HepG2 (cell line): Measurements from ENCODE around the gene DNAJB2. TPM values are rescaled to one million over a fixed set of nuclear protein-coding genes. Genes with fewer than 3 reads are reported as not detected.

Experiments used
- HMG20B ChIP-seq: conservative IDR thresholded peaks from 2 replicates; pipeline ENCODE4 v1.6.1; 2016; ENCODE audit warnings: missing genetic modification reagents, missing compliant biosample characterization
- NCOA1 ChIP-seq: sonication (generic); formaldehyde crosslinking; IDR thresholded peaks from 2 replicates; pipeline ENCODE4 v1.9.0; 2021; ENCODE audit warnings: missing genetic modification reagents
- NR2C2 ChIP-seq: sonication (generic); formaldehyde crosslinking; IDR thresholded peaks from 2 replicates; pipeline ENCODE4 v1.4.0; 2020; ENCODE audit warnings: missing genetic modification reagents, mild to moderate bottlenecking, moderate library complexity, borderline replicate concordance
- PHF20 ChIP-seq: sonication (generic); formaldehyde crosslinking; IDR thresholded peaks from 2 replicates; pipeline ENCODE4 v1.5.0; 2020; ENCODE audit warnings: mild to moderate bottlenecking, missing genetic modification reagents
- RBM22 ChIP-seq: fragments of 200-400 bp; formaldehyde crosslinking; optimal IDR thresholded peaks from 2 replicates; pipeline ENCODE3; 2017; ENCODE audit warnings: mild to moderate bottlenecking, low read length, moderate library complexity
- SOX5 ChIP-seq: IDR thresholded peaks from 2 replicates; pipeline ENCODE4 v1.6.1; 2016; ENCODE audit warnings: borderline replicate concordance
- SP2 ChIP-seq: sonication (generic); formaldehyde crosslinking; IDR thresholded peaks from 2 replicates; pipeline ENCODE4 v1.5.1; 2020; ENCODE audit warnings: mild to moderate bottlenecking, missing genetic modification reagents
- STAG1 ChIP-seq: sonication (generic); formaldehyde crosslinking; IDR thresholded peaks from 2 replicates; pipeline ENCODE4 v1.4.0; 2020; ENCODE audit warnings: missing genetic modification reagents
- TEAD3 ChIP-seq: optimal IDR thresholded peaks from 2 replicates; pipeline ENCODE3; 2016; ENCODE audit warnings: borderline replicate concordance
- ZNF431 ChIP-seq: sonication (generic); formaldehyde crosslinking; IDR thresholded peaks from 2 replicates; pipeline ENCODE4 v1.9.0; 2022; ENCODE audit warnings: missing genetic modification reagents, low read depth, mild to moderate bottlenecking, borderline replicate concordance
- ZNF552 ChIP-seq: sonication (generic); formaldehyde crosslinking; IDR thresholded peaks from 2 replicates; pipeline ENCODE4 v1.9.0; 2022; ENCODE audit warnings: missing genetic modification reagents, mild to moderate bottlenecking, borderline replicate concordance
- ZNF577 ChIP-seq: sonication (generic); formaldehyde crosslinking; IDR thresholded peaks from 2 replicates; pipeline ENCODE4 v1.4.0; 2020; ENCODE audit warnings: mild to moderate bottlenecking, low read depth, missing genetic modification reagents, borderline replicate concordance
- ZNF747 ChIP-seq: sonication (generic); formaldehyde crosslinking; IDR thresholded peaks from 2 replicates; pipeline ENCODE4 v1.8.1; 2023; ENCODE audit warnings: missing genetic modification reagents, mild to moderate bottlenecking, borderline replicate concordance
- polyA plus RNA-seq, 8 experiments: library from polyadenylated mRNA; depleted of rRNA in 3 of 8; stranded (reverse) in 7 of 8; unstranded in 1 of 8; fragments of >200 nt; fragmentation: Illumina TruSeq in 4 of 8; extraction: Trizol in 4 of 8; gene quantifications; 2 replicates each; pipeline versions ENCODE4 v1.2.1 to v1.2.3, GENCODE V29; 2011 to 2016; ENCODE audit warnings: low read depth in 4 of 8, missing spikeins in 1 of 8, mixed read lengths in 1 of 8; ENCODE audit not compliant: insufficient read depth in 1 of 8
- total RNA-seq, 5 experiments: library from RNA; depleted of rRNA; stranded (reverse); fragments of >200 nt; fragmentation: Illumina TruSeq; extraction: Trizol; gene quantifications; 2 replicates each; pipeline ENCODE4 v1.2.3, GENCODE V29; 2016; ENCODE audit warnings: low read depth in 1 of 5
- TF ChIP-seq, protein P1 (sequence below): IDR thresholded peaks from 2 replicates; pipeline ENCODE4 v1.6.1; 2016; ENCODE audit warnings: missing compliant biosample characterization, missing genetic modification reagents, borderline replicate concordance
- TF ChIP-seq, protein P2 (sequence below): sonication (generic); formaldehyde crosslinking; IDR thresholded peaks from 2 replicates; pipeline ENCODE4 v1.8.0; 2022; ENCODE audit warnings: missing genetic modification reagents, low read depth, mild to moderate bottlenecking, borderline replicate concordance
- TF ChIP-seq, protein P3 (sequence below): sonication (generic); formaldehyde crosslinking; IDR thresholded peaks from 2 replicates; pipeline ENCODE4 v1.5.0; 2020; ENCODE audit warnings: mild to moderate bottlenecking, missing genetic modification reagents
- TF ChIP-seq, protein P4 (sequence below): sonication (generic); formaldehyde crosslinking; IDR thresholded peaks from 2 replicates; pipeline ENCODE4 v1.4.0; 2020; ENCODE audit warnings: mild to moderate bottlenecking, missing genetic modification reagents

The DNAJB2 gene
- total and polyA plus RNA-seq, 2 of the 13 experiments (the other 11 are each of a cell fraction or from before 2014, with no cell fraction given): 21.3 to 31.1 TPM

DNA sequence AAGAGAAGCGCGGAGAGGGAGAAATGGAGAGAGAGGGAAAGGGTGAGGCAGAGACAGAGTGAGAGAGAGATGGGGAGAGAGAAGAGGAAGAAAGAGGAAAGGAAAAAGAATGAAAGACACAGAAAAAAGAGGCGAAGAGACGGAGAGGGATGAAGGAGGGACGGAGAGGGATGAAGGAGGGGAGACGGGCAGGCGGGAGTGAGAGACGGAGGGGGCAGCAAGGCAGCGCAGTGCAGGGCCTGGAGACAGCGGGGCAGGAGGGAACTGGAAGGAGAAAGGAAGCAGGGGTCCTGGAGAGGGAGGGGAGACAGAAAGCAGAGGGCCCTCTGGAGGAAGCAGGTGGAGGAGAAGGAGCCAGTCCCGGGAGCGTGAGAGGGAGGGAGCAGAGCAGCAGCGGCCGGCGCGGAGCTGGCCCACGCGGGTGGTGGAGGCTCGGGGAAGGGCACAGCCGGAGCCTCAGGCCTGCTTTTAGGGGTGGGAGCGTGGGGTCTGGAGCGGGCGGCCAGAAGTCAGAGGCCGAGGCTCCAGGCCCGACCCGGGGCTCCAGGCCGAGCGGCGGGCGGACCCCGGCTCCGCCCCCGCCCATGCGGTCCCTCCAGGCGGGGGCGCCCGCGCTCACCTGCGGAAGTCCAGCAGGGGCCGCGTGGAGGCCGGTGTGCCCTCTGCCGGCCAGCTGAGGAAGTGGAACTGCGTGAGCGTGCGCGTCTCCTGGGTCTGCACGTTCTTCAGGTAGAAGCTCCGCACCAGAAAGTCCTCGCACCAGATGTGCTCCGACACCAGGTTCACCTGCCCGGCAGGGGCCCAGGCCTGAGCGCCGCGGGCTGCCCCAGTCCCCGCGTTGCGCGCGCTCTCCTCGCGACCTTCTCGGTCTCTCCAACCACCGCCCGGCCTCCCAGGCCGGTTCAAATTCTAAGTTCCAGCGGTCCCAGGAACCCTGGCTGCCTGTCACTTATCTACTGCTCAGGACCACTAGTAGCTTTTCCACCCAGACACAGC is 15.5 kb downstream of the DNAJB2 start (continued):
- TF ChIP-seq, protein P1, sequence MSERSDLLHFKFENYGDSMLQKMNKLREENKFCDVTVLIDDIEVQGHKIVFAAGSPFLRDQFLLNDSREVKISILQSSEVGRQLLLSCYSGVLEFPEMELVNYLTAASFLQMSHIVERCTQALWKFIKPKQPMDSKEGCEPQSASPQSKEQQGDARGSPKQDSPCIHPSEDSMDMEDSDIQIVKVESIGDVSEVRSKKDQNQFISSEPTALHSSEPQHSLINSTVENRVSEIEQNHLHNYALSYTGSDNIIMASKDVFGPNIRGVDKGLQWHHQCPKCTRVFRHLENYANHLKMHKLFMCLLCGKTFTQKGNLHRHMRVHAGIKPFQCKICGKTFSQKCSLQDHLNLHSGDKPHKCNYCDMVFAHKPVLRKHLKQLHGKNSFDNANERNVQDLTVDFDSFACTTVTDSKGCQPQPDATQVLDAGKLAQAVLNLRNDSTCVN (CRISPR knock-in tag): peak; percentile 63; the same call in 1 of the 2 replicates
- TF ChIP-seq TEAD3 (CRISPR knock-in tag) (peak; percentile 75), ZNF552 (CRISPR knock-in tag) (peak; percentile 54; the same call in 1 of the 2 replicates), NCOA1 (CRISPR knock-in tag) (peak; percentile 46; the same call in 1 of the 2 replicates), RBM22 (no peak), ZNF577 (CRISPR knock-in tag) (no peak), NR2C2 (CRISPR knock-in tag) (no peak), PHF20 (peak; percentile 63; the same call in 1 of the 2 replicates), SOX5 (CRISPR knock-in tag) (peak; percentile 61; the same call in 1 of the 2 replicates), ZNF747 (CRISPR knock-in tag) (peak; percentile 91), SP2 (no peak), ZNF431 (CRISPR knock-in tag) (0 out of 2 replicates have a peak, but pooled peaks have one; percentile 43), HMG20B (CRISPR knock-in tag) (peak; percentile 32; the same call in 1 of the 2 replicates), STAG1 (peak; percentile 84)
- TF ChIP-seq, protein P2, sequence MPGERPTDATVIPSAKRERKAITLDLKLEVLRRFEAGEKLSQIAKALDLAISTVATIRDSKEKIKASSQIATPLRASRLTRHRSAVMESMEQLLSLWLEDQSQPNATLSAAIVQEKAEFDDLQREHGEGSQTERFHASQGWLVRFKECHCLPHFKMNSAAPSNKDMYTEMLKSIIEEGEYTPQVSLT (CRISPR knock-in tag): peak; percentile 19; the same call in 1 of the 2 replicates
- TF ChIP-seq, protein P3, sequence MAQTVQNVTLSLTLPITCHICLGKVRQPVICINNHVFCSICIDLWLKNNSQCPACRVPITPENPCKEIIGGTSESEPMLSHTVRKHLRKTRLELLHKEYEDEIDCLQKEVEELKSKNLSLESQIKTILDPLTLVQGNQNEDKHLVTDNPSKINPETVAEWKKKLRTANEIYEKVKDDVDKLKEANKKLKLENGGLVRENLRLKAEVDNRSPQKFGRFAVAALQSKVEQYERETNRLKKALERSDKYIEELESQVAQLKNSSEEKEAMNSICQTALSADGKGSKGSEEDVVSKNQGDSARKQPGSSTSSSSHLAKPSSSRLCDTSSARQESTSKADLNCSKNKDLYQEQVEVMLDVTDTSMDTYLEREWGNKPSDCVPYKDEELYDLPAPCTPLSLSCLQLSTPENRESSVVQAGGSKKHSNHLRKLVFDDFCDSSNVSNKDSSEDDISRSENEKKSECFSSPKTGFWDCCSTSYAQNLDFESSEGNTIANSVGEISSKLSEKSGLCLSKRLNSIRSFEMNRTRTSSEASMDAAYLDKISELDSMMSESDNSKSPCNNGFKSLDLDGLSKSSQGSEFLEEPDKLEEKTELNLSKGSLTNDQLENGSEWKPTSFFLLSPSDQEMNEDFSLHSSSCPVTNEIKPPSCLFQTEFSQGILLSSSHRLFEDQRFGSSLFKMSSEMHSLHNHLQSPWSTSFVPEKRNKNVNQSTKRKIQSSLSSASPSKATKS: no peak
- TF ChIP-seq, protein P4, sequence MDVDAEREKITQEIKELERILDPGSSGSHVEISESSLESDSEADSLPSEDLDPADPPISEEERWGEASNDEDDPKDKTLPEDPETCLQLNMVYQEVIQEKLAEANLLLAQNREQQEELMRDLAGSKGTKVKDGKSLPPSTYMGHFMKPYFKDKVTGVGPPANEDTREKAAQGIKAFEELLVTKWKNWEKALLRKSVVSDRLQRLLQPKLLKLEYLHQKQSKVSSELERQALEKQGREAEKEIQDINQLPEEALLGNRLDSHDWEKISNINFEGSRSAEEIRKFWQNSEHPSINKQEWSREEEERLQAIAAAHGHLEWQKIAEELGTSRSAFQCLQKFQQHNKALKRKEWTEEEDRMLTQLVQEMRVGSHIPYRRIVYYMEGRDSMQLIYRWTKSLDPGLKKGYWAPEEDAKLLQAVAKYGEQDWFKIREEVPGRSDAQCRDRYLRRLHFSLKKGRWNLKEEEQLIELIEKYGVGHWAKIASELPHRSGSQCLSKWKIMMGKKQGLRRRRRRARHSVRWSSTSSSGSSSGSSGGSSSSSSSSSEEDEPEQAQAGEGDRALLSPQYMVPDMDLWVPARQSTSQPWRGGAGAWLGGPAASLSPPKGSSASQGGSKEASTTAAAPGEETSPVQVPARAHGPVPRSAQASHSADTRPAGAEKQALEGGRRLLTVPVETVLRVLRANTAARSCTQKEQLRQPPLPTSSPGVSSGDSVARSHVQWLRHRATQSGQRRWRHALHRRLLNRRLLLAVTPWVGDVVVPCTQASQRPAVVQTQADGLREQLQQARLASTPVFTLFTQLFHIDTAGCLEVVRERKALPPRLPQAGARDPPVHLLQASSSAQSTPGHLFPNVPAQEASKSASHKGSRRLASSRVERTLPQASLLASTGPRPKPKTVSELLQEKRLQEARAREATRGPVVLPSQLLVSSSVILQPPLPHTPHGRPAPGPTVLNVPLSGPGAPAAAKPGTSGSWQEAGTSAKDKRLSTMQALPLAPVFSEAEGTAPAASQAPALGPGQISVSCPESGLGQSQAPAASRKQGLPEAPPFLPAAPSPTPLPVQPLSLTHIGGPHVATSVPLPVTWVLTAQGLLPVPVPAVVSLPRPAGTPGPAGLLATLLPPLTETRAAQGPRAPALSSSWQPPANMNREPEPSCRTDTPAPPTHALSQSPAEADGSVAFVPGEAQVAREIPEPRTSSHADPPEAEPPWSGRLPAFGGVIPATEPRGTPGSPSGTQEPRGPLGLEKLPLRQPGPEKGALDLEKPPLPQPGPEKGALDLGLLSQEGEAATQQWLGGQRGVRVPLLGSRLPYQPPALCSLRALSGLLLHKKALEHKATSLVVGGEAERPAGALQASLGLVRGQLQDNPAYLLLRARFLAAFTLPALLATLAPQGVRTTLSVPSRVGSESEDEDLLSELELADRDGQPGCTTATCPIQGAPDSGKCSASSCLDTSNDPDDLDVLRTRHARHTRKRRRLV: no peak
